Stomach (tissue), 9 donors: Measurements from ENCODE around the gene LRP10. TPM values are rescaled to one million over a fixed set of nuclear protein-coding genes. Genes with fewer than 3 reads are reported as not detected.
A peak's percentile ranks its signal among the peaks of the same experiment; 100 is the strongest.

ENCODE experiments used
- DNase-seq, 2 donors: peaks; one replicate each; pipeline versions ENCODE4 v3.0.0 to v3.0.0-alpha.2; 2013 to 2019
- H3K27ac ChIP-seq, 5 donors: fragments of 200-600 bp in 4 of 5; sonication (generic) in 4 of 5; one replicate each; pipeline ENCODE4 v1.5.1; 2013 to 2019; ENCODE audit warnings: mild to moderate bottlenecking in 1 of 5, moderate library complexity in 1 of 5
- H3K27me3 ChIP-seq, 3 donors: fragments of 200-600 bp; sonication (generic); one replicate each; pipeline ENCODE4 v1.5.1; 2017 to 2019; ENCODE audit warnings: mixed run types in 1 of 3
- H3K36me3 ChIP-seq, 4 donors: fragments of 200-600 bp; sonication (generic); 1 replicate in 3 of 4; 2 replicates in 1 of 4; pipeline ENCODE4 v1.5.1; 2016 to 2019
- H3K4me1 ChIP-seq, 4 donors: fragments of 200-600 bp; sonication (generic); one replicate each; pipeline ENCODE4 v1.5.1; 2016 to 2019
- H3K4me3 ChIP-seq, 4 donors: fragments of 200-600 bp; sonication (generic) in 3 of 4; one replicate each; pipeline ENCODE4 v1.5.1; 2016 to 2019; ENCODE audit warnings: mild to moderate bottlenecking in 1 of 4
- H3K9me3 ChIP-seq, 4 donors: fragments of 200-600 bp; sonication (generic); one replicate each; pipeline ENCODE4 v1.5.1; 2016 to 2019
- CTCF ChIP-seq, 7 experiments: fragments of 450-650 bp in 4 of 7; fragments of 200-600 bp in 3 of 7; sonication (generic) in 3 of 7; IDR thresholded peaks; one replicate each; pipeline ENCODE4 v1.5.1; 2016 to 2019; ENCODE audit warnings: antibody characterized with exemption in 7 of 7, control low read depth in 2 of 7, mild to moderate bottlenecking in 1 of 7
- EP300 ChIP-seq: sonication (generic); formaldehyde crosslinking; IDR thresholded peaks from one replicate; pipeline ENCODE4 v1.6.1; 2017; ENCODE audit warnings: antibody characterized with exemption
- POLR2A ChIP-seq, 4 donors: fragments of 450-650 bp; IDR thresholded peaks; one replicate each; pipeline ENCODE4 v1.6.1; 2016; ENCODE audit warnings: antibody characterized with exemption in 4 of 4, control low read depth in 2 of 4, mild to moderate bottlenecking in 1 of 4, moderate library complexity in 1 of 4
- POLR2AphosphoS5 ChIP-seq, 3 donors: sonication (generic); formaldehyde crosslinking; IDR thresholded peaks; one replicate each; pipeline ENCODE4 v1.6.1; 2016; ENCODE audit warnings: antibody characterized with exemption in 3 of 3
- WGBS, 5 donors: extraction: QIAGEN DNeasy Blood & Tissue Kit in 3 of 5; methylation state at CpG; one replicate each; pipeline versions ENCODE4 v1.1.5 to v1.1.7; 2013 to 2018; 5-methylcytosine and 5-hydroxymethylcytosine counted together
- intact Hi-C: fragments of 100-400 bp; cut with DNase I; formaldehyde crosslinking; loops from one replicate; pipeline ENCODE4 v1.15.1; 2023; ENCODE audit warnings: low total_unique reads
- polyA plus RNA-seq, 3 donors: library from polyadenylated mRNA; stranded (reverse); fragments of 200-250 nt; gene quantifications; one replicate each; pipeline ENCODE4 v1.2.3, GENCODE V29; 2013
- total RNA-seq, 5 donors: library from RNA; depleted of rRNA; stranded (reverse); fragments of >200 nt; gene quantifications; one replicate each; pipeline versions ENCODE4 v1.1.0 to v1.2.3, GENCODE V29; 2014 to 2016
- donor health status: healthy with polysubstance abuse.
- donor health status: Bipolar disorder and iron deficiency.
- donor health status: healthy.

Gene LRP10
- total and polyA plus RNA-seq, 8 donors = 25.1 to 277 (median 63.6) TPM

- no peaks in the 10 kb centered on the region for H3K9me3 ChIP-seq
- peaks cover 0 to 3% (median 2%) of the 10 kb centered on the region in 4 donors for H3K36me3 ChIP-seq
- DNase-seq = no peak
- H3K4me3 ChIP-seq = no peak overlapping the region
- H3K4me1 ChIP-seq = peaks cover 24 to 52% (median 46%) of the 10 kb centered on the region in 4 donors
- 89 to 92% (median 91%) methylated on average over 11 of the region's 11 CpGs for WGBS, 5 donors
- intact Hi-C loops = no loop called here
- no peaks in the 10 kb centered on the region for H3K27me3 ChIP-seq
- no peak overlapping the region for H3K27ac ChIP-seq
- TF ChIP-seq POLR2AphosphoS5 (IDR thresholded peaks at IDR 0.05) = no peak
- no peak for TF ChIP-seq POLR2A (IDR thresholded peaks at IDR 0.05)
- no peak for TF ChIP-seq EP300
- no peak for TF ChIP-seq CTCF (IDR thresholded peaks at IDR 0.05)
Measured at GRCh38 chr14:22884738-22885523, 13.4 kb downstream of the LRP10 start.

- intact Hi-C loops = no loop called here
- peaks cover 24 to 52% (median 46%) of the 10 kb centered on the region in 4 donors for H3K4me1 ChIP-seq
- H3K27me3 ChIP-seq = no peaks in the 10 kb centered on the region
- 91 to 96% (median 94%) methylated on average over 21 of the region's 21 CpGs for WGBS, 5 donors
- DNase-seq = no peak
- no peaks in the 10 kb centered on the region for H3K9me3 ChIP-seq
- no peaks in the 10 kb centered on the region for H3K36me3 ChIP-seq
- no peak for TF ChIP-seq POLR2A (IDR thresholded peaks at IDR 0.05)
- no peak for TF ChIP-seq CTCF (IDR thresholded peaks at IDR 0.05)
- TF ChIP-seq EP300 = no peak
- no peak for TF ChIP-seq POLR2AphosphoS5 (IDR thresholded peaks at IDR 0.05)
- peak overlapping the region; percentile 48 to 62 (median 58) for H3K4me3 ChIP-seq
- peak overlapping the region in 4 of 5 donors; percentile 83 to 88 (median 86) for H3K27ac ChIP-seq
Measured at GRCh38 chr14:22885975-22886374, 14.4 kb downstream of the LRP10 start.

DNA sequence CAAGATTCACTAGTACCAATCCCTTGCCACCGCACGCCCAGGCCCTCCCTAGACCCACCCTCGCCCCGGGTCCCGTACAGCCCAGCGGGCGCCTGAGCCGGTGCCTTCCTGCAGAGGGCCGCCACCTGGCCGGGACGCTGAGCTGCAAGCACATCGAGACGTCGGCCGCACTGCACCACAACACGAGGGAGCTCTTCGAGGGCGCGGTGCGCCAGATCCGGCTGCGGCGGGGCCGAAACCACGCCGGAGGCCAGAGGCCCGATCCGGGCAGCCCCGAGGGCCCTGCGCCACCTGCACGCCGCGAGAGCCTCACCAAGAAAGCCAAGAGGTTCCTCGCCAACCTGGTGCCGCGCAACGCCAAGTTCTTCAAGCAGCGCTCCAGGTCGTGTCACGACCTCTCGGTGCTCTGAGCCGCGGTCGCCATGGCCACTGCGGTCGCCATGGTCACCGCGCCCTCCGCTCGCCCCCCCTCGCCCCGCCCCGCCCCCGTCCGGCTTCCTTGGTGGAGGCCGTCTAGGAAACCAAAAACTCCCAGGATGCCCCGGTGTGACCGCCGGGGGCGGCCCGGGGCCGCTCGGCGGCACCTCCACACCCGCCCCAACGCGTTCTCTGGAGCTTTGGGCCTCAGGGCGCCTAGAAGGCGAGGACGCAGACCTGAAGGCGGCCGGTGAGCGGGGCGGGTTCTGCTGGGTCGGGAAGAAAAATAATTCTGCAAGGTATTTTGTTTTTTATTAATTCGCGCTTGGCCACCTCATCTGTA, 15.1 kb downstream of the LRP10 start:
- intact Hi-C loops = no loop called here
- TF ChIP-seq EP300 (no peak), CTCF (IDR thresholded peaks at IDR 0.05) (peak in 1 of 7 experiments; percentile 8)
- Histone ChIP-seq H3K9me3 (no peaks in the 10 kb centered on the region), H3K36me3 (no peaks in the 10 kb centered on the region), H3K4me3 (peak overlapping the region; percentile 48 to 62 (median 58)), H3K4me1 (peaks cover 24 to 52% (median 44%) of the 10 kb centered on the region in 4 donors), H3K27me3 (no peaks in the 10 kb centered on the region), H3K27ac (peak overlapping the region; percentile 83 to 95 (median 86))
- 1 to 6% (median 3%) methylated on average over 22 to 77 of the region's 77 CpGs for WGBS, 5 donors
- DNase-seq = peak; percentile 85 to 92

- Histone ChIP-seq H3K9me3 (no peaks in the 10 kb centered on the region), H3K4me1 (peaks cover 21 to 45% (median 39%) of the 10 kb centered on the region in 4 donors), H3K27ac (peak overlapping the region; percentile 83 to 95 (median 86)), H3K4me3 (peak overlapping the region; percentile 48 to 62 (median 58)), H3K27me3 (no peaks in the 10 kb centered on the region), H3K36me3 (no peaks in the 10 kb centered on the region)
- 14 to 21% (median 20%) methylated on average over 10 to 11 of the region's 11 CpGs for WGBS, 5 donors
- intact Hi-C loops = no loop called here
- peak; percentile 78 to 95 for DNase-seq
- no peak for TF ChIP-seq CTCF (IDR thresholded peaks at IDR 0.05)
- peak in 2 of 3 donors; percentile 56 to 80 for TF ChIP-seq POLR2AphosphoS5 (IDR thresholded peaks at IDR 0.05)
Measured at GRCh38 chr14:22887260-22887989, 15.9 kb downstream of the LRP10 start.
